Measurements from ENCODE around the gene HAO1.
A peak's percentile ranks its signal among the peaks of the same experiment; 100 is the strongest.

Gene HAO1

DNA sequence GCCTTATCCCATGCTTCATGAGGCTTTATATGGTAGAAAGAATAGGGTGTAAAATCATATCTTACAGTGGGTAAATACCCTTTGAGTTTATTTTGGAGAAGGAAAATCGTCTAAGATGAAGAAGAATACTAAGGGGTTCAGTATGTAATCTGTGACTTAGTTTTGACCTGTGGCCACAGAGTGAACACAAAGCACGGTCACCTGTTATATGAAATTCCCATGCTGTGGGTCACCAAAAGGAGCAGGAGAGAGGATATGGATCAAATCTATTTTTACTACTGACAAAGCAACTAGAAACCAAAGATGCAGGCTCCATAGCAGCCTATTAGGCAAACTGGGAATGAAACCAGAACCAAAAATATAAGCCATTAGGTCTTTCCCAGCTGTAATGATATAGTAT is 3.6 kb upstream of the HAO1 start:
- Mint-ChIP-seq H3K4me3 (no peak overlapping the region), H3K4me1 (no peaks in the 10 kb centered on the region), H3K36me3 (no peaks in the 10 kb centered on the region), H3K9me3 (peaks cover 9% of the 10 kb centered on the region), H3K27ac (no peak overlapping the region)
- ATAC-seq (no peak), DNase-seq (ENCODE audit: low spot score in 2 of 2) (no peak)

GRCh38 chr20:7939663-7940062 is 595 bp downstream of the HAO1 start:
- no peaks in the 10 kb centered on the region for H3K36me3 Mint-ChIP-seq
- no peak for DNase-seq (ENCODE audit: low spot score in 2 of 2)
- no peaks in the 10 kb centered on the region for H3K9me3 Mint-ChIP-seq
- no peak for ATAC-seq
- H3K27ac Mint-ChIP-seq, result no peak overlapping the region
- H3K4me1 Mint-ChIP-seq, result no peaks in the 10 kb centered on the region
- no peak overlapping the region for H3K4me3 Mint-ChIP-seq

DNA sequence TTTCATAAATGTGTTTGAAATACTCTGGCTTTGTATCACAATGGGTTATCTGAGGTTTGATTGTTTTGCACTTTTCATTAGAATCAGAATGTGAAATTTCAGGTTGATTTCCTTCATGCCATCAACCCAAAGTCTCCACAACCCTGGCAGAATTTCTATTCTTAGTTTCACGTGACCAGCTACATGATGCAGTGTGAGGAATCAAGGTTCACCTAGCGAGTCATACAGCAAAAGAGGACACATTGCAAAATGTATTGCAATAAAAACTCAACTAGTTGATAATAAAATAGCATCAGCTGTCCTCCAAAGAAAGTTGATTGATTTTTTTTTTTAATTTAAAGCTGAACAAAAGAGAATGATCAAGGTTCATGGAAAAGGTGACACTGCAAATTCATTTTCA is 2.2 kb downstream of the HAO1 start:
- ATAC-seq (no peak), DNase-seq (ENCODE audit: low spot score in 2 of 2) (no peak)
- H3K4me3 Mint-ChIP-seq, result no peak overlapping the region
- H3K36me3 Mint-ChIP-seq, result no peaks in the 10 kb centered on the region
- no peaks in the 10 kb centered on the region for H3K4me1 Mint-ChIP-seq
- no peak overlapping the region for H3K27ac Mint-ChIP-seq
- no peaks in the 10 kb centered on the region for H3K9me3 Mint-ChIP-seq

DNA sequence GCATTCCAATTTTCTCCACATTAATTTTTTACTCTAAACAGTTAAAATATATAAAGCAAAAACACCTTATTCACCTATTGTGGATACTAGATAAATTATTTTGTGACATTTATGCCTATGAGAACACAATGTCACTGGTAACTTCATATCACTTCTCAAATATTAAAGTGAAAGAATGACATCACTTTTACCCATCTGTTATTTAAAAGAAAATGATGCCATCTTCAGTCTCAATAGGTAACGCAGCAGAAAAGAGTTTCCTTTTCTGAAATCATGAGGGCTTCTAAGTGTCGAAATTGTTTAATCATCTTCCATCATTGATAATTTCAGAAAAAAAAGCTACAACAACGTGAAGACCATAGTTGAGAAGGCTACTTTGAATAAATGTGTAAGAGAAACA is 2.9 kb downstream of the HAO1 start:
- no peak for ATAC-seq
- Mint-ChIP-seq H3K9me3 (no peaks in the 10 kb centered on the region), H3K36me3 (no peaks in the 10 kb centered on the region), H3K4me1 (no peaks in the 10 kb centered on the region), H3K27ac (no peak overlapping the region), H3K4me3 (no peak overlapping the region)
- no peak for DNase-seq (ENCODE audit: low spot score in 2 of 2)

GRCh38 chr20:7935027-7935551 is 5.2 kb downstream of the HAO1 start:
- Mint-ChIP-seq H3K4me3 (no peak overlapping the region), H3K27ac (no peak overlapping the region), H3K36me3 (no peaks in the 10 kb centered on the region), H3K9me3 (no peaks in the 10 kb centered on the region), H3K4me1 (no peaks in the 10 kb centered on the region)
- ATAC-seq (no peak), DNase-seq (ENCODE audit: low spot score in 2 of 2) (no peak)

- Mint-ChIP-seq H3K4me3 (no peak overlapping the region), H3K4me1 (no peaks in the 10 kb centered on the region), H3K36me3 (no peaks in the 10 kb centered on the region), H3K9me3 (no peaks in the 10 kb centered on the region), H3K27ac (no peak overlapping the region)
- ATAC-seq (no peak), DNase-seq (ENCODE audit: low spot score in 2 of 2) (no peak)
Observed at GRCh38 chr20:7933346-7933745, 6.9 kb downstream of the HAO1 start.

GRCh38 chr20:7930343-7930742 is 9.9 kb downstream of the HAO1 start:
- Mint-ChIP-seq H3K27ac (no peak overlapping the region), H3K9me3 (no peaks in the 10 kb centered on the region), H3K36me3 (no peaks in the 10 kb centered on the region), H3K4me1 (no peaks in the 10 kb centered on the region), H3K4me3 (no peak overlapping the region)
- DNase-seq (ENCODE audit: low spot score in 2 of 2) (no peak), ATAC-seq (no peak)

- no peaks in the 10 kb centered on the region for H3K4me1 Mint-ChIP-seq
- ATAC-seq (no peak), DNase-seq (ENCODE audit: low spot score in 2 of 2) (no peak)
- no peaks in the 10 kb centered on the region for H3K9me3 Mint-ChIP-seq
- no peak overlapping the region for H3K27ac Mint-ChIP-seq
- no peaks in the 10 kb centered on the region for H3K36me3 Mint-ChIP-seq
- H3K4me3 Mint-ChIP-seq, result no peak overlapping the region
Observed at GRCh38 chr20:7926767-7927166, 13.5 kb downstream of the HAO1 start.

GRCh38 chr20:7926323-7926722 is 13.9 kb downstream of the HAO1 start:
- H3K4me3 Mint-ChIP-seq, result no peak overlapping the region
- H3K9me3 Mint-ChIP-seq, result no peaks in the 10 kb centered on the region
- no peaks in the 10 kb centered on the region for H3K36me3 Mint-ChIP-seq
- DNase-seq (ENCODE audit: low spot score in 2 of 2), result no peak
- ATAC-seq, result no peak
- H3K4me1 Mint-ChIP-seq, result no peaks in the 10 kb centered on the region
- H3K27ac Mint-ChIP-seq, result no peak overlapping the region

- Mint-ChIP-seq H3K27ac (no peak overlapping the region), H3K4me3 (no peak overlapping the region), H3K36me3 (no peaks in the 10 kb centered on the region), H3K9me3 (no peaks in the 10 kb centered on the region), H3K4me1 (no peaks in the 10 kb centered on the region)
- DNase-seq (ENCODE audit: low spot score in 2 of 2) (no peak), ATAC-seq (peak; percentile 78)
Observed at GRCh38 chr20:7924692-7925091, 15.6 kb downstream of the HAO1 start.

GRCh38 chr20:7916648-7917047 is 23.6 kb downstream of the HAO1 start:
- H3K9me3 Mint-ChIP-seq, result no peaks in the 10 kb centered on the region
- no peak for ATAC-seq

DNA sequence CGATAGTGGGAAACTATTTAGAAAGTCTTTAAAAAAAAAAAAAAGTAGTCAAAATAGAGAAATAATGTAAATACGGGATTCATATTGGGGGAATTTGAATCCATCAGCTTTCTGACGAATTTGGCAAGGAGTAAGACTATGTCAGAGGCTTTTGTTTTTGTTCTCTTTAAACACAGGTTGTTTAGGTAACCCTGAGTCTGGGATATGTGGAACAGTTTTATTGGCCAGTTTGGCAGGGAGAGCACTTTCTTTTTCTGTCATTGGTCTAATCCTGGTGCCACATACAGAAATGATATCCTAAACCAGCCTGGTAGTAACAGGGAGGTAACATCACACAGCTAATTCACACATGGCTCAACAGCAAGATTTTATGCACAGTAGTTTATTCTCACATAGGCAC is 27.7 kb downstream of the HAO1 start:
- ATAC-seq, result no peak
- Mint-ChIP-seq H3K27ac (no peak overlapping the region), H3K4me3 (no peak overlapping the region), H3K4me1 (no peaks in the 10 kb centered on the region), H3K9me3 (no peaks in the 10 kb centered on the region), H3K36me3 (no peaks in the 10 kb centered on the region)
- no peak for DNase-seq (ENCODE audit: low spot score in 2 of 2)

More at GRCh38 chr20:7916648-7917047, 23.6 kb downstream of the HAO1 start:
- Mint-ChIP-seq H3K27ac (no peak overlapping the region), H3K4me1 (no peaks in the 10 kb centered on the region), H3K4me3 (no peak overlapping the region), H3K36me3 (no peaks in the 10 kb centered on the region)
- DNase-seq (ENCODE audit: low spot score in 2 of 2), result no peak

DNA sequence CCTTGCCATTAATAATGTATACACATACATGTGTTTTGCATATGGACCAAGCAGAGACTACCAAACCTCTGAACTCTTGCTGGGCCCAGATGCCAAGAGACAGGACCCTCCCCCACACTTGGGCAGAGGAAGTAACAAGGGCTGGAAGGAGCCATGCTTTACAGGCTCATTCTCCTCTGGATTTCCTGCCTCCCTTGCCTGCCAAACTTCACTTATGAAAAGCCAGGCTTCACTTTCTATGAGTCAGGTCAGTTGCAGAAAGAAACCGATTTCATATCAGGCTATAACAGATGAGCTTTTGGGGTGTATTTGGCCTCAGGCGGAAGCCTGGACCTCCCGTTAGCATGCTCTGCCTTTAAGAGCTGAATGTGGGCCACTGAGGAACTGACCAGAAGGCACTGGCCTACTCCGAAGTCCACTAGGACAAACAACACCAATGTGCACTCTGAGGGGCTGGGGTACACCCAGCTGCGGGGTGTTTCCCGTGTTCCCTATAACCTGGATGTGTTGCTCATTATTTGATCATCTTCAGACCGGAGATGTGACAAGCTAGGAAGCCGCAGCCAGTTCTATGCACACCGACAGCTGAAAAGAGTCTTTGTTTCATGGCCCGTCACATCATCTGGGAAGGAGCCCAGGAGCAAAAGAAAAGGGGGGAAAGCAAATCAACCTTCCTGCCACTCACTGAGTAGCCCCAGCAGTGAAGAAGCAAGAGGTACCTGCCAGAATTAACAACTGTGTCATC is 28.5 kb downstream of the HAO1 start:
- H3K36me3 Mint-ChIP-seq, result no peaks in the 10 kb centered on the region
- H3K9me3 Mint-ChIP-seq, result no peaks in the 10 kb centered on the region
- DNase-seq (ENCODE audit: low spot score in 2 of 2), result no peak
- ATAC-seq, result no peak
- no peaks in the 10 kb centered on the region for H3K4me1 Mint-ChIP-seq
- no peak overlapping the region for H3K27ac Mint-ChIP-seq
- H3K4me3 Mint-ChIP-seq, result no peak overlapping the region

DNA sequence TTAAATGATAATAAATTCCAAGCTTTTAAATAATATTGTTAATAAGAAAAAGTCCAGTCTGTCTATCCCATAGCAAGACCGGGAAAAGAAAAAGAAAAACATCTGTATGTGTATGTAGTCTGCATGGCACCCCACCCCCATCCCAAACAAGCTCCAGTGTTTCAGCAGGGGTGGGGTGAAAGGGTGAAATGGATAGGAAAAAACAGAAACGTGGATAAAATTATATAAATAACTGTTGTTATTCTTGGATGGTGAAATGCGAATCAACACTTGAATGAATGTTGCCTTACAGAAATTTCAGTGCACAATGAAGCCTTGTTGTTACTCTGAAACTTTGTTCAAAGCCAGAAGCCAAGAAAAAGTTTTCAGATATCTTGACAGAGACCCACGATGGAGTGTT is 31.4 kb downstream of the HAO1 start:
- Mint-ChIP-seq H3K4me3 (no peak overlapping the region), H3K27ac (no peak overlapping the region), H3K4me1 (no peaks in the 10 kb centered on the region), H3K9me3 (no peaks in the 10 kb centered on the region), H3K36me3 (no peaks in the 10 kb centered on the region)
- DNase-seq (ENCODE audit: low spot score in 2 of 2) (no peak), ATAC-seq (no peak)

- no peak for DNase-seq (ENCODE audit: low spot score in 2 of 2)
- Mint-ChIP-seq H3K4me3 (no peak overlapping the region), H3K27ac (peak overlapping the region; percentile 72), H3K4me1 (peaks cover 6% of the 10 kb centered on the region), H3K9me3 (peaks cover 7% of the 10 kb centered on the region), H3K36me3 (peaks cover 10% of the 10 kb centered on the region)
- ATAC-seq, result no peak
Observed at GRCh38 chr20:7903429-7903828, 36.8 kb downstream of the HAO1 start.

DNA sequence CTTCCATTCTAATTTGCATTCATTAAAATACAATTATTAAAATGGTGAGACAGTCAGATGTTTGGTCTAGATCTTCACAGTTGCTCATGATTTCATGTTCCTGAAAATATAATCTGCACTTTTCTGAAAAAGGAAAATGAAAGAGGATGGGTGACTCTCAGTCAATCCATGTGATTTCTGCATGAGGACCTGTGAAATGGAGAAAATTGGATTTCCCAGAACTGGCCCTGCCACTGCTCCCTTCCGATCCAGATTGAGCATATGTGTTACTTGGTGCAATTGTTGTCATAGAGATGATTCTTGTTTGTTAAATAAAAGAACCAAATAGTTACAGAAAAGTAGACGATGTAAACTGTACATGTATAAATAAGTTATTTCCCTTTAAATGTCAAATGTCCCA is 37.4 kb downstream of the HAO1 start:
- peaks cover 6% of the 10 kb centered on the region for H3K4me1 Mint-ChIP-seq
- H3K4me3 Mint-ChIP-seq, result no peak overlapping the region
- H3K27ac Mint-ChIP-seq, result peak overlapping the region; percentile 72
- H3K9me3 Mint-ChIP-seq, result peaks cover 7% of the 10 kb centered on the region
- no peak for ATAC-seq
- H3K36me3 Mint-ChIP-seq, result peaks cover 10% of the 10 kb centered on the region
- no peak for DNase-seq (ENCODE audit: low spot score in 2 of 2)
